T-helper 1 cell treated with Interleukin-12 subunit alpha and Interleukin-12 subunit beta and Interleukin-4 antibody, amounts not matched to agents 30 ng/mL and 1 ng/mL, for 36 hours (primary cell): ENCODE measurements around the gene PPARD. TPM values are rescaled to one million over a fixed set of nuclear protein-coding genes. Genes with fewer than 3 reads are reported as not detected.
"Not testable (repeated sequence)": the region's sequence is repeated elsewhere in the genome, so short reads cannot be mapped to it uniquely, and the experiment has no call there.

Experiments
- intact Hi-C: fragments of 100-400 bp; cut with micrococcal nuclease; formaldehyde crosslinking; loops from one replicate; pipeline ENCODE4 v1.15.1; 2024
- total RNA-seq: library from RNA; stranded (reverse); gene quantifications from 2 replicates; pipeline ENCODE4 v1.2.3, GENCODE V29; 2022

PPARD gene
- total RNA-seq, 1 donor from 2014 or later = 20.9 TPM

GRCh38 chr6:35372633-35373032 lies 30.3 kb downstream of the PPARD start:
- intact Hi-C loops = no loop called here

DNA sequence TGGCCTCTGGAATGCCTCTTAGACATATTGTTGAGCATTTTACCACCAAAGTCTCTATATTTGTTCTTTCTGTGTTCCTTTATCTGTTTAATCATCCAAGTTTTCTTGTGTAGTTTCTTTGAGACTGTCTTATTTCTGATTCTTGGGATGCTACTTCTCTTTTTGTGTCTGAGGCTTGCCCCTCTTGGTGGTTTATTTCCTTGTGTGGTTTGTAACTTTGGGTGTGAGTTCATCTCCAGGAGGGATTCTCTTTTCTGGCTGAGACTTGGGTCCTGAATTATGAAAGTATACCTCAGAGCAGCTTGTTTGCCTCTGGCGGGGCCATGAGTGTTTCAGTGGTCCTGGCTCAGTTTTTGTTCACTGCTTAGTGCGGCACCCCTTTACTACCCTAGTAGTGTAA lies 33.9 kb downstream of the PPARD start:
- intact Hi-C loops = no loop called here

DNA sequence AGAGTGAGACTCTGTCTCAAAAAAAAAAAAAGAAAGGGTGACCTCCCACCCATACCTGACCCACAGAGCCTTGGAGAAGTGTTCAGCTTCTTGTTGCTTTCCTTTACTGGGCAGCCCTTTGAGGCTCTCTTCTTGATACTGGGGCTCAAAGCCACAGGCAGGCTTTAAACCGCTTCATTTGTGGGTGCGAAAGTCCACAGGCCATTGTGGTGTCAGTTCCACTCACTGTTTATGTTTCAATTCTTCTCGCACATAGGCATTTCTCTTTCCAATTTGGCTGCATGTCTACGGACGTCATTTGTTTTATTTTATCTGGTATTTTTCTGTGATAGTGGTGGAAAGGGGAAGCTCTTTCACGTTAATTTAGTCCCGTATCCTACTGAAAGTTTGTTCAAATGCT lies 34.6 kb downstream of the PPARD start:
- intact Hi-C loops = no loop called here

GRCh38 chr6:35378261-35378660 lies 35.9 kb downstream of the PPARD start:
- intact Hi-C loops = no loop called here

GRCh38 chr6:35381132-35381531 lies 38.8 kb downstream of the PPARD start:
- intact Hi-C loops = no loop called here

DNA sequence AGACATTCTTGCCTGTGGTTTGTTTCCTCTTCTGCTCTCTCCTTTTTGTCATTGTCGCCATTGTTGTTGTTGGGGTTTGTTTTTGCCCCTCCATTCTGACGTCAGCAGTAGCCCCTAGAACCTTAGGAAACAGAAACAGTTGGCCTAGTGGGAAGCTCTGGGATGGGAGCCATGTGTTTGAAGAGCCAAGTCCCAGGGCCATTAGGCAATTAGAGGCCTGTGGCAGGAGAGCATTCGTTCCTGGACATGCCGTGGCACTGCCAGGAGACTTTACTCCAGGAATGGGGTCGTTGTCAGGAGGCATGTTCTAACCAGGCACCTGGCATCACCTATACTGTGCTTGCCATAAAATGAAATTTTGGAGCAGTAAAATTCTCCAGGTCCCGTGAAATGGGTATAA lies 39.7 kb downstream of the PPARD start:
- intact Hi-C loops = no loop called here

GRCh38 chr6:35385457-35386202 lies 43.3 kb downstream of the PPARD start:
- intact Hi-C loops = no loop called here

DNA sequence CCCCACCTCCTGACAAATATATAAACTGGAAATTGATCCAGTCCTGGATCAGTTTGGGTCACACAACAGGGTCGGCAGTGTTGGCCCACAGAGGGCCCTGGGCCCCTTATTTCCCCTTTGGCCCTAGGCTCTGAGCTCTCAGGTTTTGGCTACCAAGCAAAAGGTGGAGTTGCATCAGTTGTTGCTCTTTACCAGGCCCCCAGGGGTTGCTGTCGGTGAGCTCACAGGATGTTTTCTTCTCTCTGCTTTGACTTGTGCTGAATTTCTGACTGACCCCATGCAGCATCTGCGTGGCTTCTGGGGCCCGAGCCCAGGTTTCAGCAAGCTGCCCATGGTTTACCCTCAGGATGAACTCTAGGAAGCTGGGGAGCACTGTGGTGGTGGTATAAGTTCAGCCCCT lies 44.6 kb downstream of the PPARD start:
- intact Hi-C loops = no loop called here

DNA sequence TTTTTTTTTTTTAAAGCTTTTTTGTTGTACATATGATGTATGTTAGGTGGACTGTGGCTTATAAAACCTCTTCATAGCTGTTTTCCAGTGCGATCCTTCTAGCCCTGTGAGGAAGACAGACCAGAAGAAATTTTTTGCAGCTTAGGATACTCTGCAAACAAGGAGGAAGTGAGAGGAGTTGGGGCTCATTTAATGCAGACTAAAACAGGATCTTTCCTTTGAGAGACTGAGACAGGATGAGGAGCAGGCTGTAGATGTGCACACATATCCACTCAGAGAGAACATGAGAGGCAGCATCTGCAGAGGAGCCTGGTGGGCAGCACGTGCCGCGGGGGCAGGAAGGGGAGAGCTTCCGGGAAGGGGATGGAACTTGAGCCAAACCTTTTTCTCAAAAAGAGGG lies 45.7 kb downstream of the PPARD start:
- intact Hi-C loops = no loop called here

DNA sequence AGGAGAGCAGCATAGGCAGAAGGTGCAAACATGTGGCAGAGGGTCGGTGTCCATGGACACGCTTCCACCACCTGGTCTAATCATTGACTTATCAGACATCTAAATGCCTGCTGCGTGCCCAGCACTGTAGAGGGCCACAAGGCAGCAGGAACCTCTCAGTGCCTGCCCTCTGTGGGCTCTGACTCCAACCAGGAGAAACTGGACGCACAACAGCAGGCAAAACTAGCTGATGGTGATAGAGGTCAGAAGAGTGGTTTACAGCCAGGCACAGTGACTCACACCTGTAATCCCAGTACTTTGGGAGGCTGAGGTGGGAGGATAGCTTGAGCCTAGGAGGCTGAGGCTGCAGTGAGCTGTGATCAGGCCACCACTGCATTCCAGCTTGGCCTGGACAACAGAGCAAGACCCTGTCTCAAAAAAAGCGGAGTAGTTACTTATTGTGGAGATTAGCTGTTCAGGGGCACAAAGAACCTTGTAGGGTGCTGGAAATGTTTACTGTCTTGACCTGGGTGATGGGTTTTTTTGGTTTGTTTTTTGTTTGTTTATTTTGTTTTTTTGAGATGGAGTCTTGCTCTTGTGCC lies 46.5 kb downstream of the PPARD start:
- intact Hi-C loops = no loop called here

- intact Hi-C loops = not testable (repeated sequence)
Measured at GRCh38 chr6:35389386-35389785, 47.0 kb downstream of the PPARD start.

DNA sequence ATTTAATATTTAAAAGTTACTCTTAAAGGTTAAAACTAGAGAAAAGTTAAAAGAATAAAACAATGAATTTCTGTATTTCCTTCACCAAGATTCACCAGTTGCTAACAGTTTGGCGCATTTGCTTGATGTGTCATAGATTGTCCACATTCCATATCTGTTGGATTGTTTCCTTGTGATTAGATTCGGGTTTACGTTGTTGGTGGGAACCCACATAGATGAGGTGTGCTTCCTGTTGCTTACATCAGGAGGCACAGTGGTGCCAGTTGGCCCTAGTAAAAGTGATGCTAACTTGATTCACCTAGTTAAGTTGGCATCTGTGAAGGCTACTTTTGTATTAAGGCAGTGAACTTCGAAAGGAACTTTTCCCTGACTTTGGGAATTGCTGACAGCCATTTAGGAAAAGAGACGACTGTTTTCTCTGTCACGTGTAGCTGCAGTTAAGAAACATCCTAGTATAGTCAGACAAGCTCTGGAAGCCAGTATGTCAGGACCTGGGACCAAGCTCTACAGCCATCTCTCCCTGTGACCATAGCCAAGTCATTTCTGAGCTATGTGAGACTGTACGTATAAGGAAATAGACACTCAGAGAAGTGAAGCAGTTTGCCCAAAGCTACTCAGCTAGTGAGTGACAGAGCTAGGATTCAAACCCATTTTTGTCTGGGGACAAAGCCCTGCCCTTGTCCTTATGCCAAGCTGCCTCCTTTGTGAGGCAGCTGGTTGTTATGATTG lies 49.0 kb downstream of the PPARD start:
- intact Hi-C loops = no loop called here

DNA sequence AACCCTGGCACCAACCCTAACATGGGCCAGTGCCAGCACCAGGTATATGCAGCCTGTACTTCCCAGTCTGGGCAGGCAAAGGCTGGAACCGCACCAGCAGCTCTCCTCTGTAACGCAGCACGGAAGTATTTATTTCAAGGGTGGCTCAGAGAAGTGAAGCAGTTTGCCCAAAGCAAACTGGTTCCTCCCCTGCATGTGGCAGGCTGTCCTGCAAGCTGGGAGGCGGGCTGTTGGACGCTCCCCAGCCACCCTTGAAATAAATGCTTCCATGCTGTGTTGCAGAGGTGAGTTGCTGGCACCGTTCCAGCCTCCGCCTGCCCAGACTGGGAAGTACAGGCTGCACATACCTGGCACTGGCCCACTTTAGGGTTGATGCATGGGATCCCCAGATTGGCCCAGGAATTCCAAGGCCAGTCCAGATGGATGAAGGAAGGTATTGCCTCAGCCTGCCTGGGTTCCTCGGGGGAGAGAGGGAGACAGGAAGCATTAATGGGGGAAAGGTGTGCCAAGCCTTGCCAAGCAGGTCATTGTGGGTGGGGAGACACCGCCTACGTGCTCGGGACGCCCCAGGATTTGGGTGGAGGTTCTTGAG lies 49.8 kb downstream of the PPARD start:
- intact Hi-C loops = loop anchor here (2.0 kb wide), 1 partner anchor 23 kb away; no protein-coding TSS in a partner anchor

DNA sequence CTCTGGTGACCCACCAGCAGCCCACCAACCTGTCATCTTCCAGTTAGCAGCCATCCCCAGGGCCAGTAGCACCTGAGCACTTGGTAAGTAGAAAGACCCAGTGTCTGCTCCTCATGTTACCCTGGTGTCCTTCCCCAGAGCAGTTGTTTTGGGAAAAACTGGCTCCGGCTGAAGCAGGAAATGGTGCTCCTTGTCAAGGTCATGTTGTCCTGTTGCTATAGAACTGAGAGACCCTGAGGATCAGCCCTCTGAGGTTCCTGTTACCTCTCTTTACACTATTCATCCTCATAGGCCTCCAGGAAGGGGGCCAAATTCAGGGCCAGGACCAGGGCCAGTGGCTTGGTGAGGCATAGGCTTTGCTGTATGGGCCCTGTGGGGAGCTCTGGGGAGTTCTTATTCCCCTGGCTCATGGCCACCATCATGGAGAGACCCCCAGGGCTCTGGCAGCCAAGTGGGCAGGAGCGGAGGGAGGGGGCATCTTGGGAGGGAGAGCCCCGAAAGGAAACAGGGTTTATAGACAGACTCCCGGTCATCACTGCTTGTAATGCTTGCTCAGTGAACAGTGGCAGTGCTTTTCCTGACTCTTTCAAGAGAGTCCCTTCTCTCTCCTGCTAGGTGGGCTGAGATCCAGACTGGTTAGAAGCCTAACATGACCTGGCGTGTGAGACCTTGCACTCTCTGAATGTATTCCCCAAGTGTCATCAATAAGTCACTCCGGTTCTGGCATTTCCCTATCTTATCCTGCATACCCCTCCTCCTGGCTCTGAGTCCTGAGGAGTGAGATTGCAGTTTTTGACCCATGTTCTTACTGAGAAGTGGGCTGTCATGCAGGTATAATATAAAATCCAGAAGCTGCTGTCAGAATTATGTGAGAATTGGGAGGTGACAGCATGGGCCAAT lies 50.7 kb downstream of the PPARD start:
- intact Hi-C loops = loop anchor here (2.0 kb wide), 1 partner anchor 24 kb away; no protein-coding TSS in a partner anchor

GRCh38 chr6:35396991-35397390 lies 54.6 kb downstream of the PPARD start:
- intact Hi-C loops = no loop called here

- intact Hi-C loops = no loop called here
Measured at GRCh38 chr6:35397806-35398418, 55.6 kb downstream of the PPARD start.

DNA sequence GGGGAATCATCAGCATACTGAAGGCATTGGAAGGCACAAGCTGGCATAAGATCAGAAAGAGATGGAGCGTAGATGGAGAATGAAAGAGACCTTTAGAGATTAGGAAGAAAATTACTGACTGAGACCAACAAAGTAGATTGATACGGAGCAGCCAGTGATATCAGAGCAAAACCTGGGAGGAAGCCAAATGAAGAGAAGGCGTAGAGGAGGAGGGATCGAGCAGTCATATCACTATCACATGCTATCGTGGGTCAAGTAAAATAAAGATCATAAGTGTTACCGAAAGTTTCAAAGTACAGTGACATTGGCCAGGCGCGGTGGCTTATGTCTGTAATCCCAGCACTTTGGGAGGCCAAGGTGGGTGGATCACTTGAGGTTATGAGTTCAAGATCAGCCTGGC lies 56.2 kb downstream of the PPARD start:
- intact Hi-C loops = no loop called here

DNA sequence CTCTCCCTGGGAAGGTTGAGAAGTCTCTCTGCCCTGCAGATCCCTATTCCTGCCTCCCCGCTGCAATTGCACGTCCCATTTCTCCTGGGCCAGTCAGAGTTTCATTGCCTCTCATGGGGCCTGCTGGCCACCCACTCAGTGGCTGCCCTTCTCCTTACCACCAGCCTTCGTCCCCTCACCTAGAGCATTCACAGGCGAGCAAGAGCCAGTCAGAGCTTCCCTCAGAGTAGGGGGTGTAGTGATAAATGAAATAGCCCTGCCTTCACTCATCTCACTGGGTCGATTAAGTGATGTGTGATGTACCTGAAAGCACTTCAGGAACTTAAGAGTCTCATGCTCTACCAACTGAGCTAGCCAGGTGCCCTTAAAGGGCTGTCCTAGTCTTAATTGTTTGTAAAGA lies 57.8 kb downstream of the PPARD start:
- intact Hi-C loops = no loop called here

- intact Hi-C loops = no loop called here
Measured at GRCh38 chr6:35400901-35401311, 58.5 kb downstream of the PPARD start.

DNA sequence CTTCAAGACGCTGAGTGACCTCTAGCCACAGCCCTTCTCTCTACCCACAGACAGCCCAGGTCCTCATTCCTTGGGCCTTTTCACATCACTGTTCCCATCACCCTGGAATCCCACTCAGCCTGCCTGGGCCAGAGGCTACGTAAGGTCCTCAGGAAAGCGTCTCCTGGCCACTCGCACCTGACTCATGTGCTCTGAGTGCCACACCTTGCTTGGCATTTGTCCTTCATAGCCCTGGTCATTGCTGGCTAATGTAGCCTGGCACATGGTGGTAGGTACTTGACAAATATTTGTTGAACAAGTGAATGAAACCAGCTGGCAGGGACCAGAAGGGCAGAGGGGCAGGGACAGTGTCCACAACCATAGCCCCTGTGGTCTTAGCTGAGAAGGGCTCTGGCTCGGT lies 59.2 kb downstream of the PPARD start:
- intact Hi-C loops = no loop called here
